ENCODE data around the gene RPL13. TPM values are rescaled to one million over a fixed set of nuclear protein-coding genes. Genes with fewer than 3 reads are reported as not detected.

The RPL13 gene
- total and polyA plus RNA-seq, 10 of the 15 experiments (the other 5 are each of a cell fraction or from before 2014, with no cell fraction given): 386 to 9,428 (median 2,486) TPM

GRCh38 chr16:89560378-89561141 is at the start of gene RPL13 (continued):
- TF ChIP-seq KAT2A (conservative IDR thresholded peaks at IDR 0.05; ENCODE audit: control insufficient read depth, low read depth, low read length) (peak; percentile 74), ZNF274 (IDR thresholded peaks at IDR 0.05; ENCODE audit: insufficient read depth, insufficient read length) (no peak), WRNIP1 (IDR thresholded peaks at IDR 0.05; ENCODE audit: borderline replicate concordance, low read depth, low read length) (no peak), ELK1 (IDR thresholded peaks at IDR 0.05; ENCODE audit: low read depth, low read length) (no peak), HDGF (IDR thresholded peaks at IDR 0.05) (peak; percentile 62; the same call in 1 of the 2 replicates), E2F8 (IDR thresholded peaks at IDR 0.05; ENCODE audit: low read depth, partially characterized antibody) (no peak), BCLAF1 (IDR thresholded peaks at IDR 0.05) (0 out of 2 replicates have a peak, but pooled peaks have one; percentile 24), CHD2 (IDR thresholded peaks at IDR 0.05; ENCODE audit: borderline replicate concordance, low read depth, low read length) (peak; percentile 53; the same call in 1 of the 2 replicates), MXI1 (IDR thresholded peaks at IDR 0.05; ENCODE audit: low read depth, low read length) (peak; percentile 89), NRF1 (conservative IDR thresholded peaks at IDR 0.05; ENCODE audit: low read depth, low read length) (peak; percentile 35; the same call in 1 of the 2 replicates), ATF7 (IDR thresholded peaks at IDR 0.05; ENCODE audit: low read depth) (peak; percentile 61), SMAD5 (IDR thresholded peaks at IDR 0.05; ENCODE audit: low read depth) (peak; percentile 98), MLLT1 (IDR thresholded peaks at IDR 0.05) (no peak; the same call in 1 of the 2 replicates), SKIL (IDR thresholded peaks at IDR 0.05; ENCODE audit: low read depth, poor library complexity, severe bottlenecking) (no peak), CREM (IDR thresholded peaks at IDR 0.05; ENCODE audit: low read depth) (peak; percentile 82), IRF4 (IDR thresholded peaks at IDR 0.05; ENCODE audit: low read depth, low read length) (0 out of 2 replicates have a peak, but pooled peaks have one; percentile 10), SMAD1 (IDR thresholded peaks at IDR 0.05; ENCODE audit: low read depth, partially characterized antibody) (peak; percentile 86), NR2C2 (IDR thresholded peaks at IDR 0.05; ENCODE audit: borderline replicate concordance, control insufficient read depth, insufficient read length, low read depth) (no peak), HCFC1 (IDR thresholded peaks at IDR 0.05; ENCODE audit: low read length) (peak; percentile 65)
